GM21576 (cell line): ENCODE data around the gene RIMBP2.

Source experiments
- ATAC-seq: cut with Tn5 transposase; IDR thresholded peaks from one replicate; pipeline ENCODE4 v1.9.1; 2021; ENCODE audit warnings: mild to moderate bottlenecking, moderate library complexity; ENCODE audit not compliant: unreplicated experiment

Gene RIMBP2

DNA sequence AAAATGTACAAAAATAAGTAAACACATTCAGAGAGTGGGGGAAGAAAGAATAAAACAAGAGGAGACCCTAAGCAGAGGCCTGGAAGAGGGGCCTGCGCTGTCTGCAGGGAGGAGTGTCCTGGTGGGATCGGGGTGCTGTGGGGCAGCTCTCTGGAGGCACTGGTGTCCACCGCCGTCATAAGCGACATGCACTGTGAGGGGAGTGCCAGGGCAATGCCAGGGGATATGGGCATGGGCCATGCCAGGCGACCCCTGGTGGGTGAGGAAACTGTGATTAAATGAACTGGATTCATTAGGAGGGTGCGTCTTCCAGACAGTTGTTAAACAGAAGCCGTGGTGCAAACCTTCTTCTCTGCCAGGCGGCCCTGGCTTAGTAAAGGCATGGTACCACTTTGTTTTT is 261.8 kb downstream of the RIMBP2 start:
- ATAC-seq = no peak

DNA sequence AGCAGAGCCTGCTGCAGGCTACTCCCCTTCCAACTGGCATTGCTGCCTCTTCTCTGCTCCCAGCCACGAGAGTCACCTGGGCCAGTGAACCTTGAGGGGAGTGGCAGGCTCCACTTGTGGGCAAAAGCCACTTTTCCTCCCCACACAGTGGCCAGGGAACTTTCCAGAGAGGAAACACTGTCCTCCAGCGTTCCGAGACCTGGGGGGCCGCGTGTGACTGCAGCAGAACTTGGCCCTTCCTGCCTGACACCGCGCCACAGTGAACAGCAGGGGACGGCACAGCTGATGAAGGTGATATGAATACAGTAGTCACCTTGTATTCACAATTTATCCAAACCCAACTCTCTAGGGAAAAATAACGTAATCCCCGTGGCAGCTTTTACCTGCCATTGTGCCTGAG is 263.6 kb downstream of the RIMBP2 start:
- ATAC-seq = no peak

DNA sequence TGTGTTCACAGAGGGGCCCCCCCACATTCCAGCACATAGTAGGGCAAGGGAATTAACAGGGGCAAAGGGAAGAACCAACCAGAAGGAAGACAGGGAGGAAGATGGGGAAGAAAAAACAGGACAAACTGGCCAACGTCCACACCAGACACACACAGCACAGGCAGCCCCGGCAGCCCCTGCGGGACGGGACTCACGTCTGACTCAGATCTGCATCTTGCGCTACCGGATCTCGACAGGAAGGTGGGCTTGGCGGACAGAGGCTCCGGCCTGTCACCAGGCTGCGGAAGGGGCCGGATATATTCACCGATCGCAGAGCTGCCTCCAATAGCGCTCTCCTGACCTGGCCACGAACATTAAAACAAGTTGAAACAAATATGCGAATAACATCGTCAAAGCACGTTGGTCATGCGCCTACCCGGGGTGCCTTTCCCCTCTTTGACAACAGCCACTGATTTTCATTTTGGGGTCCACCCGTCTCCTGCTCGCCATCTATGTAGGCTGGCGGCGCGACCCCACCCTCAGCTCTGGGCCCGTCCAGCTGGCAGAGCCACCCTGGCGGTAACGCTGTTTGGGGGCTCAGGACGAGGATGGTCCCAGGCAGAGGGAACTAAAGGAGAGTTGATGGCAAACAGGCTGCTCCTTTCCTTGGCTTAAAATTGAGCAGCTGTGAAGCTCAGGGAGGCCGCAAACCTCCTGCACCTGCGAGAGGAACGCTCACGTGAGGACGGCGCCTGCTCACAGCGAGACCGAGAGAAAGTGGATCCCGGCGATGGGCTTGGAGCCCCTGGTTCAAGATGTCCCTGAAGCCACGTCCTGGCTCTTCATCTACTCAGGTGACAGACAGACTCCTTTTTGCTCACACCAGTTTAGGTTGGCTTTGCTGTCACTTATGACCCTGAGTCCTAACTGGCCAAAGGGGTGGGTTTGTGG is 264.8 kb downstream of the RIMBP2 start:
- ATAC-seq = no peak

DNA sequence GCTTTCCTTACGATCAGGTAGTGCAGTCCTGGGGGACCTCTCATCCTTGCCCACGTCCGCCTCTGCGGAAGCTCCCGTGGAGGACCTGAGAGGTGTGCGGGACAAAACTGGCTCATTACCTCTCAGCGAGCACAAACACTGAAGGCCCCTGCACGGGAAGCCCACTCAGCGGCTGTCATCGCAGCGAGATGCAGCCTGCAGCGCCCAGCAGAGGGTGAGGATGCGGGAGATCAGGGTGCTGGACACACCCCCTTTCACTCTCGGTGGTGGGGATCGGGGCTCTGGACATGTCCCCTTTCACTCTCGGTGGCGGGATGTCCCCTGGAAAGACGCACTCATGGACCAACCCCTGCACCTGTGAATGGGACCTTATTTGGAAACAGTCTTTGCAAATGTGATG is 266.8 kb downstream of the RIMBP2 start:
- ATAC-seq = no peak

DNA sequence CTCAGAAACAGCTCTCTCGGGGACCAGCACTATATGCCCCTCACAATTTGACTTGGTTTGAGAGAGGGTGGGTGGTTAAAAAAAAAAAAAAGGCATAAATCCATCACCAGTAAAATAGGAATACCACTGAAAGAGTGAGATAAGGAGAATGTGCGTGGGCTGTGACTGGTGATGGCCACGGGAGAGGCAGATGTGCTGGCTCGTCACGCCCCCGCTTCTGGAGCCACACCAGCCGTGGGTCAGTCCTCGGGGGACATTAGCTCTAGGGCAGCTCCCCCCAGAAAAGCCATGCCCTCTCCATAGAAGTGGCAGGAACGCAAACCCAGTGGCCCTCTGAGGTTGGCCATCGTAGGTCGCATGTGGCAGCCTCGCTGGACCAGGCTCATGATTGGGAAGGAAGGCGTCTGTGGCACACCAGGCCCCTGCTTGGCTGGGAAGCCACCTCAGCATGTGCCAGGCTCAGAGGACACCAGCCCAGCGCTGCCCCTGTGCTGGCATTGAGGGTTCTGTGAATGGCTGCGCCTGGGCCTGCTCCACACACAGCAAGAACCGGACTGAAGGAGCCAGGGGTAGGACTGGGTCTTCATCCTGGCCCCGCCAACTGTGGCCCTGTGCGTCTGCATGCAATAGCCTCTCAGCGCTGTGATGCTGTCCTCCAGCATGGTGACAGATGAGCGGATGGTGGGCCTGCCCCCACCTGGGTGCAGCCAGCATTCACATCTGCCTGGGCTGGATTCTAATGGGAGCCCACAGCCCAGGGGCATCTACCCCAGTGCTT is 267.9 kb downstream of the RIMBP2 start:
- no peak for ATAC-seq

DNA sequence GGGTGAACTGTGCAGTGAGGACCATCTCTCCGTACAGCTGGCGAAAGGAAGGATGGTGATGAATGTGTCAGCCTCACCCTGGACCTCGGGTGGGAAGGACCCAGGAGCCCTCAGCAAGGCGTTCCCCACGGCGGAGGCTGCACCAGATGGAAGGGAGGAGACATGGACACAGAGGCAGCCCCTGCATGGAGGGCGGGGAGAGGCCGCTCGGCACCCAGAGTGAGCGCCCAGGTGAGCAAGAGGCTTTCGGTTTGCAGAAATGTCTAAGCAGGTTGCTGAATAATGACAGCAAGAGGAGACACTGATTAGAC is 268.5 kb downstream of the RIMBP2 start:
- ATAC-seq = no peak

DNA sequence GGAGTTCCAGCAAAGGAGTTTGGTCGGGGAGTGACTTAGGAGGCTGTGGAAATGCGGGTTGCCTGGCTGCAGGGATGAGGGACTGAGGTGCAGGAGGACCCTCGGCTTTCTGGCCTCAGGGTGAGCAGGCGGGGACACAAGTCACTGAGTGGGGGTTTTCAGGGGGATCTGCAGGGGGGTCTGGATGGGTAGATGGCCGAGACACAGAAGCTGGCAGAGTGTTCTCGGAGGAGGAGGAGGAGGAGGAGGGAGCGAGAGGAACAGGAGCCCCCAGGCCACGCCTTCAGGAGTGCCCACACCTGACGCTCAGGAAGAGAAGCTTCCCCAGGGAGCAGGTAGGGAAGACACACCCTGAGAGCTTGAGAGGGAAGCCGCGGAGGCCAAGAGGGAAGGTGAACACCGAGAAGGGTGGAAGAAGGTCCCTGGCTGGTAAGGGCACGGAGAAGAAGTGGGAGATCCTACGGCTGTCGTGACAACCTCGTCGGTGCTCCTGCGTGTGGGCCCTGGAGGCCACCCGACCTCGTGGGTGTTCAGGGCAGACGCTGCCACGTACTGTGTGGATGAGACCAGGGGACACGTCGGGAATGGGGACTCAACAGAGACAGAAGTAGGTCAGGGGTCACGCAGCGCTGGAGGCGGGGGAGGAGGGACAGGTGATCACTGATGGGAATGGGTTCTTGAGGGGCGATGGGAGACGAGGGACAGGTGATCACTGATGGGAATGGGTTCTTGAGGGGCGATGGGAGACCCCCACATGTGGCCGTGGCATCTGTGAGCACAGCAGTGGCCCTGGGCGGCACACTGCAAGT is 269.0 kb downstream of the RIMBP2 start:
- ATAC-seq = no peak

DNA sequence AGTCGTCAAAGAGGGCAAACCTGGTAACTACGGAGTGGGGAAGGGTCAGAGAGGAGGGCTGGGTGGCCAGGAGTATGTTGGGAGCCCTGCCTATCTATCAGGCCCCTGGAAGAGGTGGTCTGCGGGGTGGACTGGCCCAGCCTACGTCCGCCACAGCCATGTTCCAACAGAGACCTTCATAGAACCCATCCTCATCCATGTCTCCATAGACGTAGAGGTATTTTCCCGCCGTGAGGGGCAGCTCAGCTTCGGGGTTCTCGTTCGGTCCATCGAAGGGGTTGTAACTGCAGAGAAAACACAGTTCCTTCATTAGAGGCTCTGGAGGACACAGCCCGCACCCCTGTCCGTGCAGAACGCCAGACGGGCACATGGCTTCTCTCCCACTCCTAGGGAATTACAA is 271.1 kb downstream of the RIMBP2 start:
- ATAC-seq = no peak

DNA sequence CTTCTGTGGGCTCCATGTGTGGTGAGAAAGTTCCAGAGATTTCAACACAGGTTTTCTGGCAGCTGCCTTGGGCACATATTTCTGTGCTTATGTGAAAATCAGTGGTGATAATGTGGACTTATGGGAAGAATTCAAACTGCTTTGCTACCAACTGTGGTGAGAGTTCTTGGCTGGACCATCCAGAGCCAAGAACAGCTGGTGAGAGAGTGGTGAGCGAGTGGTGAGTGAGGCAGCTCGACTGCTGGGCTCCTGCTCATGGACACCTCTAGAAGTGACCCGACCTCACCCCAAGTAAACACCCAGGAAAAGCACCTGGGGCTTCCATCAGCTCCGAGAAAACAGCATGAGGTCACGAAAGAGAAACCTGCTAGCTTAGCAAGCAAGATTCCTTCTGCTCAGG is 272.0 kb downstream of the RIMBP2 start:
- no peak for ATAC-seq

DNA sequence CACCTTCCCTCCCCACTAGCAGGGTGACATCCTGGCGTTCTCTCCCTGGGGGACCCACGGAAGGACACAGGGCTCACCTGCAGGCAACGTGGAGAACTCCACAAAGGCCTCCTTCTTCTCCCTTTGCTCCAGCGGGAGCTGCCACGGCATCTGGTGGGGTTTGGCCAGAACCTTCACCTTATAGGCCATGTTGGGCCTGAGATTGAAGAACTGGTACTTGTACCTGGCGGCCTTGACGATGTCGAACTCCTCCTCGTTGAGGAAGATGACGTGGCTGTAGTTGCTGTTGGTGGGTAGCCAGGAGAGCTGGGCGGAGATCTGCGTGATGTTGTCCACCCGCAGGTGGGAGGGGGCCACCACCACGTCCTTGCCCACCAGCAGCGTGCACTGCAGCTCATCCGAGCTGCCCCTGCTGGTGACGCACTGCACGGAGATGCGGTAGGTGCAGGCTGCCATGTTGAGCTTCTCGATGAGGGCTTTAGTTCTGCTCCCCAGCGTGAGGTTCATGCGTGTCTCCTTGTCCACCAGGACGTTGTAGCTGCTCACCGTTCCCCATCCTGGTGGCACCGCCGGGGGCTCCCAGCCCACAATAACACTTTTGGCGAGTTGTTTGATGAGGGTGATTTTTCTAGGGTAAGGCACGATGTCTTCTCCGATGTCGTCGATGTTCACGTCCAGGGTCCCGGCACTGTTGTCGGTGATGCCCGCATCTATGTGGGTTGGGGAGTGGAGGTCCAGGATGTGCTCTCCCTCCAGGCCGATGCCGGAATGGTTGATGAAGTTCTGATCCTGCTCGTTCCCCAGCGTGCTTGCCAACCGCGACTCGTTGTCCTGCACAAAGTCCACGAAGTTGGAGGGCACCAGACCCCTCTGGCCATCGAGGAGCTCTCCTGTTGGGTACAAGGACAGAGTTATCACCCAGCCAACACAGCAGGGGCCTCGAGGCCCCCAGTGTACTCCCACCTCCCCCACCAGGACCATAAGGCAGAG is 274.0 kb downstream of the RIMBP2 start:
- no peak for ATAC-seq

DNA sequence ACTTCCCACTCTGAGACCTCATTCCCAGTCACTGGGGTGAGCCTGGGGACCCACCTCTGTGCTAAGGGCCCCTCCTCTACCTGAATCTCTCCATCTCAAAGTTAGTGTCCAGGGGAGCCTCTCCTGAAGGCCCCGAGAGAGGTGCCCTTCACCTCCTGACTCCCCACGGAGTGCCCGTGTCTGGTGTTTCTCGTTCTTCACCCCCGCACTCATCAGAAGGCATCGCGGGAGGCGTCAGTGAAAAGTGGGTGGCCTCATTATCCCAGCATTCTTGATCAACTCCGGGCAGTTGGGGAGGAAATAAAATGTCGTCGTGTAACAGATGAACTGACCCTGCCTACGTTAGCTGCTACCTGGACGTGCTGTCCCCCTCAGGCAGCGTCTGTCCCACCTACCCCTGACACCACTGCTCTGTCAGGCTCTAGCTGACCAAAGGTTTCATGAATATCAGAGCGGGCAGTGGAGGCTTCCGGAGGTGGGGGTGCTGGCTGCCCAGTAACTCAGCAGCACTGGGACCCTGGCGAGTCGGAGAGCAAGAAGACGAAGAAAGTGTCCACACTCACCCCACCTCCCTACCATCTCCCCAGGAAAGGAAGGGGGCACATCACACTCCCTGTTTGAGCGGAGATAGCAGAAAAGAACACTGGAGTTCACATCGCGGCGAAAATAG is 275.6 kb downstream of the RIMBP2 start:
- ATAC-seq = no peak

DNA sequence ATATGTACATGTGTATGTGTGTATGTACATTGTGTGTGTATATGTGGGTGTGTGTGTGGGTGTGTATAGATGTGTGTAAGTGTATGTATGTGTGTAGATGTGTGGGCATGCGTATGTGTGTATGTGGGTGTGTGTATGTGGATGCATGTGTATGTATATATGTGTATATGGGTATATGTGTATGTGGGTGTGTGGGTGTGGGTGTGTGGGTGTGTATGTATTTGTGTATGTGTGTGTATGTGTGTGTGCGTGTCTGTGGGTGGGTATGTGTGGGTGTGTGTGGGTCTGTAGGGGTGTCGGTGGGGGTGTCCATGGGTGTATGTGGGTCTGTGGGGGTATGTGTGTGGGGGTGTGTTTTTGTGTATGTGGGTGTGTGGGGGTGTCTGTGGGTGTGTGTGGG is 276.8 kb downstream of the RIMBP2 start:
- ATAC-seq = no peak

DNA sequence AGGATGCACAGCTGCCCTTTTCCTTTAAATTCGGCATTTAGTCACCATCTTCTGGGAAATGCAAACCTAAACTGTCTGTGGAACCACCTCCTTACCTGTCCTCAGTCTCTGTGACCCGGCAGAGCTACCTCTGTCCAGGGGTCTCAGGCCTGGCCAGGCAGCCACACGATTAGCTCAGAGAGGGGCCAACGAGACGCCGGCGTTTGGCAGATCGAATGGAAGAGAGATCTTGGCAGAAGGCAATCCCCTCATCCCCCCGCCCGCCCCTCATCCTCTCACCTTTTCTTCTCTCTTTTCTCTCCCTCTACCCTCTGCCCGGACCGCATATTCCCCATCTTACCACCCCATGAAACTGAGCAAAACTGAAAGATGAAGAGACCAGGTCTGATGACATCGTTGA is 277.4 kb downstream of the RIMBP2 start:
- ATAC-seq = no peak

DNA sequence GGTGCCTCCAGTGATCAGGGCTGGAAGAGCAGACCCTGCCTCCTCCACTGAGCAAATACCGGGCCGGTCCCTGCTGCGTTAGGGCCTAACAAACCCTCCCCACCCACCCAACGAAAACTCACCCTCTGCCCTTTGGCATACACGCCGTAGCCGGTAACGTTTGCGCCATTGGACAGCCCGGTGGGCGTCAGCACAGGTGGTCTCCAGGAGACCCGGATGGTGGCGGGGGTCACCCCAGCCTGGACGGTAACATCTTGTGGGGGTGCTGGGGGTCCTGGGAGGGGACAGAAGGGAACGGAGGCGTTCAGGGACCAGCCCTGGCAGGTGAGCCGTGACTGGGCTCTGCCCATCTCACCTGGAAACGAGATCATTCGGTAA is 277.9 kb downstream of the RIMBP2 start:
- ATAC-seq = no peak

DNA sequence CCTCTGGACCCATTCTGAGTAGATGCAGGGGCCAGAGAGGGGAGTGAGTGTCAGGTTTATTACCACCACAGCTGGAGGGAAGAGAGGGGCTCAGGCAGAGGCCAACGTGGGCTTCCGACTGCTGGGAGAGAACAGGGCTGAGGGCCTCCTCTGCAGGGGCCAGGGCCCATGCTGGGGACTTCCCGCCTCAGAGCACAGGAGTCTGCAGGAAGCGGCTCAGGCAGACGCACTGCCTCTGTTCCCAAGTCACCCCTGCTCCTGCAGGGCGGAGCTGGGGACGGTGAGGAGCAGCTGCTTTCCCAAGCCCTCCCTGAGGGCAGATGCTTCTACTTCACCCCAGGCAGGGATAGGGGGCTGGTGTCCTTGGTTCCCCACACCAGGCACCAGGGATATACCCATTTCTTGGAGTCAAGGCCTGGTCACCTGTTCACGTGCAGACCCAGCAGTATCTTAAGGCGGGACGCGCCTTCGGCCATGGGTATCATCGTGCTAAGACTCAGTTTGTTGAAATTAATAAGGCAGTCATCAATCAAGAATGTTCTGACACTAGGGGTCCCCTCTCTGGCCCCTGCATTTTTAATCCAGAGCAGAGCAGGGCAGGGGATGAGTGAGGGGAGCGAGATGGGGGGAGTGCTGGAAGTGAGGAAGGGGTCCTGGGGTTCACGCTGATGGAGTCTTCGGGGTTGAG is 278.4 kb downstream of the RIMBP2 start:
- ATAC-seq = no peak

DNA sequence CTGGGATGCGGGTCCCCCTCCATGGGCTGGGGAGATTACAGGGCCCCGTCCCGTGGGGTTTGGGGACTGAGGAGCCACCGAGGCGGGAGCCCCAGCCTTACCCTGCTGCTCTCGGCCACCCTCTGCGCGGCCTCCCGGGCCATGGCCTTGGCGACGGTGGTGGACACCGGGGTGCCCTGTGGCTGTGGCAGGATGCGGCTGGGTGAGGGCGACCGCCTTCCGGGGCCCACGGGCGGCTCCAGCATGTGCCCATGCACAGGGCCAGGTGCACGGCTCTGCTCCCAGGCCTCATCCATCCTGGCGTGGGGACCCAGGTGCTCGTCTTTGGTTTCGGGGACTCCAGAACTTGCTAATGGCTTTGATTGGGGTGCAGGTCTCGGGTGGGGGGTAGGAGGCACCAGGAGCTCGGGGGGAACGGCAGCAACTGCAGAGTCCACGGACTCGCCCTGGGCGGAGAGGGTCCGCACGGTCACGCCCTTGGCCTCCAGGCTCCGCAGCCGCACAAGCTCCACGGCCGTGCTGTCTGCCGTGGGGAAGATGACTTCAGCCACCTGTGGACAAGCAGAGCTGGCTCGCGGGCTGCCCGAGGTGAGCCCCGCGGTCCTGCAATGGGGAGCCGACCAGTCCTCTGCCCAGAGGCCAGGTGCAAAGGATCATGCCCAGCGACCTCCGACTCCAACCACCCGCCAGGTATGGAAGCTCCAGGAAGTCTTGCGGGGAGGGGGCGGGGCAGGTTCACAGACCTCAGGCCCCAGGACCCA is 279.2 kb downstream of the RIMBP2 start:
- ATAC-seq = no peak

DNA sequence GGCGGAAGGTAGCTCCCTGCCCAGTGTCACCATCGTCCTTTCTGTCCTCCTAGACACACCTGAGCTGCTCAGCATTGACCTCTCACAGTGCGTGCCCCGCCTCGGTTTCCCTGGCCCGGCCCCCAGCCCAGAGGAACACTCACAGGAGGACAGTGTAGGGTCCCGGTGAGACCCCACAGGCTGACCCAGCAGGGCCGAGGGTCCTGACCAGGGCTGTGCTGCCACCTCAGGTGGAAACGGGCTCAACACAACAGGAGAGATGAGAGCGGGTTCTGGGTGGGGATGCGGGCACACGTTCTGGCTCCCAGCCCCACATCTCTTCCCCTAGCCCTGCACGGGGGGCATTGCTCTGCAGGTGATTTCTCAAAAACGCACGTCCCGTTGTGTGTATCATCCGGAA is 280.3 kb downstream of the RIMBP2 start:
- no peak for ATAC-seq

DNA sequence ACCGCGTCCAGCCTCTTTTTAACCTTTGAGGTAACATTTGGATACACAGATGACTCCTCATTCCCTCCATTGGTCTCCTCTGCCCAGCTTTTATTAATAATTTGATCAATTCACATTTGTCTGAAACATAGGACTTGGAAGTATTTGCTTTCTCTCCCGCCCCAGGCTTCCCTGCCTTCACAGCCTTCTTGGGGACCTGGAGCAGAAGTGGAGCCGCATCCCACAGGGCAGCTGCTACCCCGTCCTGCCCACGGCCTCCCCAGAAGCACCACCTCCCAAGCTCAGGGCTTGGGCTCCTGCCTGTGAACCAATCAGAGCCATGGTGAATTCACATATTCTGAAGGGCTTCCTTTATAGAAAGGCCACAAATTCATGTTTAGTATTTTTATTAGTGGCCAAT is 280.8 kb downstream of the RIMBP2 start:
- ATAC-seq = no peak

DNA sequence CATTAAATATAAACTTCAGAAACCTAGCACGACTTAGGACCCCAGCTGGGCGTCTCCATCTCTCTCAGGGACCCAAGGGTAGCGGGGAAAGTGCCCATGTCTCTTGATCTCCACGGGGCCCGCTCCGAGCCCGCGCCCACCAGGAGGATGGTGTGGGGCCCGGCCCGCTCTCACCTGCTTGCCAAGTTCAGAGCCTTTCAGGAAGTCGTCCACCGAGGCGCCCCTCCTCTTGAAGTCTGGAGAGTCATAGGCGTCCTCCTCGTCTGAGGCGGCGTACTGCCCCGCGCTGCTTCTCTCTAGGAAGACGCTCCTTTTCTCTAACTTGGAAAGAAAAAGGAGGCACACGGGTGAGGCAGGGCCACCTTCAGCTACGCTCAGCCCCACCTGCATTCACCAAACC is 281.5 kb downstream of the RIMBP2 start:
- ATAC-seq = no peak
